ENCODE results near the gene SLC6A13. TPM values are rescaled to one million over a fixed set of nuclear protein-coding genes. Genes with fewer than 3 reads are reported as not detected.

Gene SLC6A13
- total RNA-seq, 2 experiments from 2014 or later, result 0.09 TPM; not detected in 1

GRCh38 chr12:198705-199104, 63.9 kb downstream of the SLC6A13 start:
- CTCF ChIA-PET (ENCODE audit: unreplicated experiment), result no interaction called here
- POLR2A ChIA-PET, result interaction anchor here (0.6 to 1.1 kb wide), 2 partner anchors 14 to 189 kb away, joined by 3 read pairs; no protein-coding TSS in a partner anchor

DNA sequence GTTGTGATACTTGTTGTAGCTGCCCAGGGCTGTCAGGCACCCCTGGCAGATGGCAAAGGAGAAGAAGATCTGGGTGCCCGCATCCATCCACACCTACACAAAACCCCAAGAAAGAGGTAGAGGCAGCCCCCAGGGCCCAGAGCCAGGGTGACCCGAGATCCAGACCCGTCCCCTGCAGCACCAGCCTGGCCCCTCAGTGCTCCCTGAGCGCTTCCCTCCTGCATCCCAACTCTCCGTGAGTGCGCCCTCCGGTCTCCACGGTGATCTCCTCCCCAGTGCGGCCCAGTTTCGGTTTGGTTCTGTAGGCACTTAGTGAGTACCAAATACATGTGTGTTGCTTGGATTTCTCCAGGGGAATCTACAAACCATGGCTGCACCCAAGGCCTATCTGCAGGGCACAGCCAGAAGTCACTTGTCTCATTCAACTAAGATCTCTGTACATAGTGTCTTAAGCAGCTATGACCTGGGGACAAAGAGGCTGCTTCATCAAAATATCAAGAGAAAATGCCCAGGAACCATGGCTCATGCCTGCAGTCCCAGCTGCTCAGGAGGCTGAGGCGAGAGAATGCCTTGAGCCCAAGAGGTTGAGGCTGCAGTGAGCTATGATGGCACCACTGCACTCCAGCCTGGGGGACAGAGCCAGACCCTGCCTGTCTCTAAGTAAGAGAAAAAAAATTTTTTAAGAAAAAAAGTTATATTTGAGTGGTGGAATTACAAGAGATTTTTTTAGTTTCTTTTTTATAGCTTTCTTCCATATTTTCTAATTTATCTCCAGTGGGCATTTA, 64.5 kb downstream of the SLC6A13 start:
- Histone ChIP-seq H3K27ac (ENCODE audit: low read depth, low read length, poor library complexity, severe bottlenecking) (no peak overlapping the region), H3K9me3 (ENCODE audit: low read length) (no peaks in the 10 kb centered on the region), H3K9me2 (ENCODE audit: insufficient read depth, low read length) (no peaks in the 10 kb centered on the region), H3K36me3 (ENCODE audit: insufficient read depth, low read length) (no peaks in the 10 kb centered on the region), H3K79me2 (ENCODE audit: insufficient read depth, low read depth, low read length) (no peaks in the 10 kb centered on the region), H3K4me3 (ENCODE audit: low read depth, low read length, poor library complexity, severe bottlenecking) (no peak overlapping the region), H3K4me2 (ENCODE audit: low read length) (no peak overlapping the region), H4K20me1 (ENCODE audit: insufficient read depth, low read length) (no peaks in the 10 kb centered on the region), H2AFZ (ENCODE audit: low read length) (no peak overlapping the region), H3K4me1 (ENCODE audit: insufficient read depth, low read length, poor library complexity, severe bottlenecking) (no peaks in the 10 kb centered on the region)
- ChIA-PET CTCF (ENCODE audit: unreplicated experiment) (no interaction called here), POLR2A (interaction anchor here (0.6 to 1.1 kb wide), 3 partner anchors 15 to 1203 kb away, joined by 3 to 5 read pairs (median 3); no protein-coding TSS in a partner anchor)
- intact Hi-C loops (cut with micrococcal nuclease; ENCODE audit: unreplicated experiment), result no loop called here
- no peak for DNase-seq (ENCODE audit: low spot score)
- no peak for TF ChIP-seq EZH2phosphoT487 (IDR thresholded peaks at IDR 0.05; ENCODE audit: borderline replicate concordance, low read depth, low read length)
- TF ChIP-seq, protein P1, sequence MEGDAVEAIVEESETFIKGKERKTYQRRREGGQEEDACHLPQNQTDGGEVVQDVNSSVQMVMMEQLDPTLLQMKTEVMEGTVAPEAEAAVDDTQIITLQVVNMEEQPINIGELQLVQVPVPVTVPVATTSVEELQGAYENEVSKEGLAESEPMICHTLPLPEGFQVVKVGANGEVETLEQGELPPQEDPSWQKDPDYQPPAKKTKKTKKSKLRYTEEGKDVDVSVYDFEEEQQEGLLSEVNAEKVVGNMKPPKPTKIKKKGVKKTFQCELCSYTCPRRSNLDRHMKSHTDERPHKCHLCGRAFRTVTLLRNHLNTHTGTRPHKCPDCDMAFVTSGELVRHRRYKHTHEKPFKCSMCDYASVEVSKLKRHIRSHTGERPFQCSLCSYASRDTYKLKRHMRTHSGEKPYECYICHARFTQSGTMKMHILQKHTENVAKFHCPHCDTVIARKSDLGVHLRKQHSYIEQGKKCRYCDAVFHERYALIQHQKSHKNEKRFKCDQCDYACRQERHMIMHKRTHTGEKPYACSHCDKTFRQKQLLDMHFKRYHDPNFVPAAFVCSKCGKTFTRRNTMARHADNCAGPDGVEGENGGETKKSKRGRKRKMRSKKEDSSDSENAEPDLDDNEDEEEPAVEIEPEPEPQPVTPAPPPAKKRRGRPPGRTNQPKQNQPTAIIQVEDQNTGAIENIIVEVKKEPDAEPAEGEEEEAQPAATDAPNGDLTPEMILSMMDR (conservative IDR thresholded peaks at IDR 0.05; ENCODE audit: low read length), result no peak
- BruUV-seq (replicated peaks), result no TSS peak

More at GRCh38 chr12:198705-199104, 63.9 kb downstream of the SLC6A13 start:
- Histone ChIP-seq H3K9me3 (ENCODE audit: low read length) (no peaks in the 10 kb centered on the region), H3K4me1 (ENCODE audit: insufficient read depth, low read length, poor library complexity, severe bottlenecking) (no peaks in the 10 kb centered on the region), H3K27ac (ENCODE audit: low read depth, low read length, poor library complexity, severe bottlenecking) (no peak overlapping the region), H3K79me2 (ENCODE audit: insufficient read depth, low read depth, low read length) (no peaks in the 10 kb centered on the region), H4K20me1 (ENCODE audit: insufficient read depth, low read length) (no peaks in the 10 kb centered on the region), H3K4me3 (ENCODE audit: low read depth, low read length, poor library complexity, severe bottlenecking) (no peak overlapping the region), H3K36me3 (ENCODE audit: insufficient read depth, low read length) (no peaks in the 10 kb centered on the region), H2AFZ (ENCODE audit: low read length) (no peak overlapping the region), H3K4me2 (ENCODE audit: low read length) (no peak overlapping the region), H3K9me2 (ENCODE audit: insufficient read depth, low read length) (no peaks in the 10 kb centered on the region)
- no peak for DNase-seq (ENCODE audit: low spot score)
- intact Hi-C loops (cut with micrococcal nuclease; ENCODE audit: unreplicated experiment), result no loop called here
- no peak for TF ChIP-seq EZH2phosphoT487 (IDR thresholded peaks at IDR 0.05; ENCODE audit: borderline replicate concordance, low read depth, low read length)
- TF ChIP-seq, protein P1 (conservative IDR thresholded peaks at IDR 0.05; ENCODE audit: low read length), result no peak
- BruUV-seq (replicated peaks), result no TSS peak

GRCh38 chr12:197347-197746, 65.3 kb downstream of the SLC6A13 start:
- Histone ChIP-seq H3K79me2 (ENCODE audit: insufficient read depth, low read depth, low read length) (no peaks in the 10 kb centered on the region), H3K9me2 (ENCODE audit: insufficient read depth, low read length) (no peaks in the 10 kb centered on the region), H4K20me1 (ENCODE audit: insufficient read depth, low read length) (no peaks in the 10 kb centered on the region), H3K4me3 (ENCODE audit: low read depth, low read length, poor library complexity, severe bottlenecking) (no peak overlapping the region), H2AFZ (ENCODE audit: low read length) (no peak overlapping the region), H3K27ac (ENCODE audit: low read depth, low read length, poor library complexity, severe bottlenecking) (no peak overlapping the region), H3K4me2 (ENCODE audit: low read length) (no peak overlapping the region), H3K9me3 (ENCODE audit: low read length) (no peaks in the 10 kb centered on the region), H3K36me3 (ENCODE audit: insufficient read depth, low read length) (no peaks in the 10 kb centered on the region), H3K4me1 (ENCODE audit: insufficient read depth, low read length, poor library complexity, severe bottlenecking) (no peaks in the 10 kb centered on the region)
- ChIA-PET CTCF (ENCODE audit: unreplicated experiment) (no interaction called here), POLR2A (no interaction called here)
- intact Hi-C loops (cut with micrococcal nuclease; ENCODE audit: unreplicated experiment), result no loop called here
- DNase-seq (ENCODE audit: low spot score), result no peak
- BruUV-seq (replicated peaks), result no TSS peak
- TF ChIP-seq, protein P1 (conservative IDR thresholded peaks at IDR 0.05; ENCODE audit: low read length), result no peak
- no peak for TF ChIP-seq EZH2phosphoT487 (IDR thresholded peaks at IDR 0.05; ENCODE audit: borderline replicate concordance, low read depth, low read length)

Measured in OCI-LY7 (cell line).